Measurements from ENCODE around the gene MACC1. TPM values are rescaled to one million over a fixed set of nuclear protein-coding genes. Genes with fewer than 3 reads are reported as not detected.

Gene MACC1
- polyA plus RNA-seq, 1 of the 3 experiments (the other 2 are of a cell fraction), result not detected

DNA sequence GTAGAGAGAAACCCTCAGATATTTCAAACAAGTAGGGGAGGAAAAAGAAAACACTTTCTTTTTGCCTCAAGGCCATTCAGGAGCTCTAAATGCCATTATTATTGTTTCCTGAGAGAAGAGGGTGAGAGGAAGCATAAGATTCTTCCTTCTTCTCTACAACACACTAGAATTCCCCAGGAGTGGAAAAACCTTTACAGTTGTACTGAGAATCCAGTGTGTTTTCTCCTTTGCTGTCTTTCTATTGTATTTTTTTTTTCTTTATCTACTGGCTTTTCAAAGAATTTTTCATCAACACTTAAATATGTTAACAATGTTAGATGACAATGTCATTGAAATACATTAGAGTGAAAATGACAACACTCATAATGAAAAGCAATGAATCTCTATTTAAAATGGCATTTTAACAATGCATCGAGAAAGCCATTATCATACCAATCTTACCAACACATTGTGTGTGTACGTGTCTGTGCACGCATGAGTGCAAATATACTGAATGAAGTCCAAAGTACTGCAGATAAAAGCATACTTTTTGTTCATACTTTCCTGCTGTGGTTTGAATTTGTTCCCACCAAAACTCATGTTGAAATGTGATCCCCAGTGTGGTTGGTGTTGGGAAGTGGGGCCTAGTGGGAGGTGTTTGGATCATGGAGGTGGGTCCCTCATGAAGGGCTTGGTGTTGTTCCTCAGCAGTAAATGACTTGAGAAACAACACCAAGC lies 24.2 kb upstream of the MACC1 start (continued):
- TF ChIP-seq CTCF (IDR thresholded peaks at IDR 0.05) (no peak), TCF12 (IDR thresholded peaks at IDR 0.05) (peak; percentile 61), GABPA (IDR thresholded peaks at IDR 0.05; ENCODE audit: low read depth) (no peak), FOXJ3 (CRISPR knock-in tag; IDR thresholded peaks at IDR 0.05) (no peak), NRF1 (IDR thresholded peaks at IDR 0.05; ENCODE audit: low read depth, low read length) (no peak), YY1 (IDR thresholded peaks at IDR 0.05; ENCODE audit: low read depth) (no peak), SIN3A (IDR thresholded peaks at IDR 0.05; ENCODE audit: borderline replicate concordance, low read depth, low read length) (no peak), JUND (IDR thresholded peaks at IDR 0.05) (peak; percentile 71), RAD21 (IDR thresholded peaks at IDR 0.05; ENCODE audit: low read length) (no peak), EP300 (IDR thresholded peaks at IDR 0.05; ENCODE audit: borderline replicate concordance in 1 of 2, low read depth in 1 of 2, low read length in 1 of 2) (peak; percentile 10 to 76; a peak in 3 of 4 replicates), RCOR1 (IDR thresholded peaks at IDR 0.05; ENCODE audit: low read length) (no peak), TAF1 (IDR thresholded peaks at IDR 0.05; ENCODE audit: borderline replicate concordance, low read depth, low read length) (no peak), IRF3 (IDR thresholded peaks at IDR 0.05; ENCODE audit: low read depth, low read length) (no peak), FOXM1 (IDR thresholded peaks at IDR 0.05; ENCODE audit: low read depth) (no peak), FOSL2 (IDR thresholded peaks at IDR 0.05; ENCODE audit: borderline replicate concordance, low read depth) (no peak)
- TF ChIP-seq, protein P1, sequence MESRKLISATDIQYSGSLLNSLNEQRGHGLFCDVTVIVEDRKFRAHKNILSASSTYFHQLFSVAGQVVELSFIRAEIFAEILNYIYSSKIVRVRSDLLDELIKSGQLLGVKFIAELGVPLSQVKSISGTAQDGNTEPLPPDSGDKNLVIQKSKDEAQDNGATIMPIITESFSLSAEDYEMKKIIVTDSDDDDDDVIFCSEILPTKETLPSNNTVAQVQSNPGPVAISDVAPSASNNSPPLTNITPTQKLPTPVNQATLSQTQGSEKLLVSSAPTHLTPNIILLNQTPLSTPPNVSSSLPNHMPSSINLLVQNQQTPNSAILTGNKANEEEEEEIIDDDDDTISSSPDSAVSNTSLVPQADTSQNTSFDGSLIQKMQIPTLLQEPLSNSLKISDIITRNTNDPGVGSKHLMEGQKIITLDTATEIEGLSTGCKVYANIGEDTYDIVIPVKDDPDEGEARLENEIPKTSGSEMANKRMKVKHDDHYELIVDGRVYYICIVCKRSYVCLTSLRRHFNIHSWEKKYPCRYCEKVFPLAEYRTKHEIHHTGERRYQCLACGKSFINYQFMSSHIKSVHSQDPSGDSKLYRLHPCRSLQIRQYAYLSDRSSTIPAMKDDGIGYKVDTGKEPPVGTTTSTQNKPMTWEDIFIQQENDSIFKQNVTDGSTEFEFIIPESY (IDR thresholded peaks at IDR 0.05; ENCODE audit: borderline replicate concordance, low read depth), result no peak
- TF ChIP-seq, protein P2, sequence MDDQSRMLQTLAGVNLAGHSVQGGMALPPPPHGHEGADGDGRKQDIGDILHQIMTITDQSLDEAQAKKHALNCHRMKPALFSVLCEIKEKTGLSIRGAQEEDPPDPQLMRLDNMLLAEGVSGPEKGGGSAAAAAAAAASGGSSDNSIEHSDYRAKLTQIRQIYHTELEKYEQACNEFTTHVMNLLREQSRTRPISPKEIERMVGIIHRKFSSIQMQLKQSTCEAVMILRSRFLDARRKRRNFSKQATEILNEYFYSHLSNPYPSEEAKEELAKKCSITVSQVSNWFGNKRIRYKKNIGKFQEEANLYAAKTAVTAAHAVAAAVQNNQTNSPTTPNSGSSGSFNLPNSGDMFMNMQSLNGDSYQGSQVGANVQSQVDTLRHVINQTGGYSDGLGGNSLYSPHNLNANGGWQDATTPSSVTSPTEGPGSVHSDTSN (IDR thresholded peaks at IDR 0.05), result peak; percentile 84
- TF ChIP-seq, protein P3, sequence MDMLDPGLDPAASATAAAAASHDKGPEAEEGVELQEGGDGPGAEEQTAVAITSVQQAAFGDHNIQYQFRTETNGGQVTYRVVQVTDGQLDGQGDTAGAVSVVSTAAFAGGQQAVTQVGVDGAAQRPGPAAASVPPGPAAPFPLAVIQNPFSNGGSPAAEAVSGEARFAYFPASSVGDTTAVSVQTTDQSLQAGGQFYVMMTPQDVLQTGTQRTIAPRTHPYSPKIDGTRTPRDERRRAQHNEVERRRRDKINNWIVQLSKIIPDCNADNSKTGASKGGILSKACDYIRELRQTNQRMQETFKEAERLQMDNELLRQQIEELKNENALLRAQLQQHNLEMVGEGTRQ (IDR thresholded peaks at IDR 0.05; ENCODE audit: borderline replicate concordance, low read depth, low read length), result no peak
